Activated T-helper 1 cell treated with anti-CD3 and anti-CD28 coated beads, Interleukin-12 subunit alpha, Interleukin-12 subunit beta, Interleukin-2, Interleukin-4 antibody, amounts not matched to agents 30 ng/mL and 10 ng/mL and 1 ng/mL, durations not matched to agents 14 hours and 24 hours and 36 hours (primary cell): Measurements from ENCODE around the gene PRPF31. TPM values are rescaled to one million over a fixed set of nuclear protein-coding genes. Genes with fewer than 3 reads are reported as not detected.
"Not testable (repeated sequence)": the region's sequence is repeated elsewhere in the genome, so short reads cannot be mapped to it uniquely, and the experiment has no call there.

Experiments used
- DNase-seq: peaks from one replicate; pipeline ENCODE4 v3.0.0; 2021; ENCODE audit warnings: low spot score
- H3K27ac Mint-ChIP-seq: one replicate; pipeline ENCODE4 v1.8.0; 2021; ENCODE audit warnings: mild to moderate bottlenecking, mixed read lengths
- H3K27me3 Mint-ChIP-seq: one replicate; pipeline ENCODE4 v1.8.0; 2022; ENCODE audit warnings: mild to moderate bottlenecking, moderate library complexity, mixed read lengths; ENCODE audit not compliant: insufficient read depth
- H3K36me3 Mint-ChIP-seq: one replicate; pipeline ENCODE4 v1.8.0; 2021; ENCODE audit warnings: low read depth, mixed read lengths
- H3K4me1 Mint-ChIP-seq: one replicate; pipeline ENCODE4 v1.8.0; 2021; ENCODE audit warnings: low read depth, mixed read lengths
- H3K4me3 Mint-ChIP-seq: one replicate; pipeline ENCODE4 v1.8.0; 2021; ENCODE audit warnings: mild to moderate bottlenecking, moderate library complexity, mixed read lengths
- H3K9me3 Mint-ChIP-seq: one replicate; pipeline ENCODE4 v1.8.0; 2021; ENCODE audit warnings: mixed read lengths
- intact Hi-C: fragments of 100-400 bp; cut with micrococcal nuclease; formaldehyde crosslinking; loops from one replicate; pipeline ENCODE4 v1.15.1; 2024
- total RNA-seq: library from RNA; stranded (reverse); gene quantifications from 2 replicates; pipeline ENCODE4 v1.2.3, GENCODE V29; 2022

The PRPF31 gene
- total RNA-seq, 1 donor from 2014 or later = 110 TPM

DNA sequence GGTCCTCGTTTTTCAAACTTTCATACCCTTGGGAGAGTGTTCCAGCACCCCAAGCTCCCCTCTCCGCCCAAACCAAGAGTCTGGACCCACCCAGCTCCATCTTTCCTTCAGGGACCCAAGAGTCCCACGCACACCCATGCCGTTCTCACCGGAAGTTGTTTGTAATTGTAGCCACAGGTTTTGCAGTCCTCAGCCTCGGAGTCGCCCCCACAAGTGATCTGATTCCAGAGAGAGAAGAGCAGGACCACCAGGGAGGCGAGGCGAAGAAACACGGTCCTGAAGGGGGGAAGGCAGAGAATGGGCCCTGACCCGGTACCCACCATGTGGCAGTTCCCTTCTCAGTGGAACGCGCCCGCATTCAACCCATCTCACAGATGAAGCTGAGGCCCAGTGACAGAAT lies 47.3 kb downstream of the PRPF31 start:
- intact Hi-C loops = loop anchor here (1.0 to 10.0 kb wide), 5 partner anchors 37 to 922 kb away; partner anchors contain the start of genes LENG8, MYADM and RPS9
- DNase-seq = no peak
- Mint-ChIP-seq H3K9me3 (no peaks in the 10 kb centered on the region), H3K36me3 (peaks cover 7% of the 10 kb centered on the region), H3K27me3 (peaks cover 6% of the 10 kb centered on the region), H3K4me1 (peaks cover 52% of the 10 kb centered on the region), H3K4me3 (peak overlapping the region; percentile 92), H3K27ac (peak overlapping the region; percentile 45)

DNA sequence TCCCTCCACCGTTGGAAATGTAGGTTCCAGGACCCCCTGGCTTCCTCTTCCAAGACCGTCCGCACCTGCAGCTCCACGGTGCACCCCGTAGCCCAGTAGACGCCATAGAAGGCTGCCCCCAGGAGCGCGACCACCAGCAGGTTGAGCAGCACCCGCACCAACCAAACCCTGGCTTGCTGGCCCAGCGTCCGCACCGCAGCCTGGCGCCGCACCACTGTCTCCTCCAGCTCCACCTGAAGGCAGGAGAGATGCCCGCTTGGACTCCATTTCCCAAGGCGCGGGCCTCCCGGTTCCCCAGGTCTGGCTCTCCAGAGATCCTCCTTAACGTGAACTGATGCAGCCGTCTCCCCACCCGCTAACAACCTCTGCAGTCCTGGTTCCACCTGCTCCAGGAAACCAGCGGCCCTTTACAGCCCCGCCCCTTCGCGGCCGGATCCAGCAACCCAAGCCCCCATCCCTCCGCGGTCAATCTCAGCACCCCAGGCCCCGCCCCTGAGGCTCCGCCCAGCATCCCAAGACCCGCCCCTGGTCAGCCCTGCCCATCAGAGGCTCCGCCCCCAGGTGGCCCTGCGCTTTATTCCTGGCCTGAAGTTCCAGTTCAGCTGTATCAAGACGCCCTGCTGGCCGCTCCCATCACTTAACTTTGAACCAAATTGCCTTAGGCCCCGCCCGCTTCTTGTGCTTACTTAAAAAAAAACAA lies 49.0 kb downstream of the PRPF31 start:
- intact Hi-C loops = loop anchor here (5.0 to 10.0 kb wide), 2 partner anchors 297 to 920 kb away; partner anchors contain the start of gene MYADM
- Mint-ChIP-seq H3K27me3 (peaks cover 5% of the 10 kb centered on the region), H3K27ac (no peak overlapping the region), H3K36me3 (peaks cover 2% of the 10 kb centered on the region), H3K4me1 (peaks cover 44% of the 10 kb centered on the region), H3K9me3 (no peaks in the 10 kb centered on the region), H3K4me3 (peak overlapping the region; percentile 68)
- DNase-seq = peak; percentile 79

DNA sequence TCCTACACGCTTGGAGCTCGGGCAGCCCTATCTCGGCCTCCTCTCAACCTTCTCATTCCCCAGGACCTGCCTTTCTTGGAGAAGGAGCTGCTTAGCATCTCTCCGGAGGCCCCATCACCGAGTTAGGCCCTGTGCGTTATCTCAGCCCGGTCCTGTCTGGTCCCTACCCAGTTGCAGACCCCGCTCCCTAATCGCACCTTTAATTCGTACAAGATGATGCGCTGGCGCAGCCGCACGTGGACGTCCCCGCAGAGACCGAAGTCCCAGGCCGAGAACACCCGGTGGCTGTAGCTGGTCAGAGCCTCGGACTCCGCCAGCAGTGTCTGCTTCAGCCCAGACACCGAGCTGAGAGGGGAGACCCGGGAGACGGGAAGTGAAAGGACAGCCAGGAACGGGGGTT lies 49.7 kb downstream of the PRPF31 start:
- Mint-ChIP-seq H3K9me3 (no peaks in the 10 kb centered on the region), H3K36me3 (peaks cover 1% of the 10 kb centered on the region)
- DNase-seq = no peak

DNA sequence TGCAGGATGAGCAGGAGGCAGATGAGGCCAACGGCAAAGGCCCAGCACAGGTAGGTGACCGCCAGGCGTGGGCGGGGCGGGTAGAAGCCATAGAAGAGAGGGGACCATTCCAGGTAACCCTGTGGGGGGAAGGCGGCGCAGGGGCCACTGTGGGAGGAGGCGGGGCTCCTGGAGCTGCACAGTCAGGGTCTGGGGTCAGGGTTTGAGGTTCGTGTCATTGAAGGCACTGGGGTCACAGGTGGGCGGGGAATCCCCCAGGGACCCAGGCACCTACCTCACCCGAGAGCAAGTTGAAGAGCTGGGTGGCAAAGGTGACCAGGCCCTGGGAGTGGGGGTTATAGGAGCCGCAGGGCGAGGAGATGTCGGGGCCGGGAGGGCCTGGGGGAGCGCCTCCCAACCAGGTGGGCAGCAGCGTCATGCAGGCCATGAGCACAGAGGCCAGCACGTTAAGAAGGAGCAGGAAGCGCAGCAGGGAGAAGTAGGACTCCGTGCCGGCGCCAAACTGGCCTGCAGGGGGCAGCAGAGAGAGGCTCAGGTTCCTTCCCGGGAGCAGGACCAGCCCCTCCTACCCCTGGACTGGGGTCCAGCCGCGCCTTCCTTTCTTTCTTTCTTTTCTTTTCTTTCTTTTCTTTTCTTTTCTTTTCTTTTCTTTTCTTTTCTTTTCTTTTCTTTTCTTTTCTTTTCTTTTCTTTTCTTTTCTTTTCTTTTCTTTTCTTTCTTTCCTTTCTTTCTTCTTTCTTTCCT lies 52.8 kb downstream of the PRPF31 start:
- Mint-ChIP-seq H3K4me1 (peaks cover 15% of the 10 kb centered on the region), H3K4me3 (no peak overlapping the region), H3K36me3 (no peaks in the 10 kb centered on the region), H3K27ac (no peak overlapping the region), H3K27me3 (peaks cover 2% of the 10 kb centered on the region), H3K9me3 (no peaks in the 10 kb centered on the region)
- peak; percentile 81 for DNase-seq
- intact Hi-C loops = loop anchor here (1.0 to 10.0 kb wide), 4 partner anchors 22 to 916 kb away; no protein-coding TSS in a partner anchor

More for the DNA sequence above, 49.7 kb downstream of the PRPF31 start:
- H3K27me3 Mint-ChIP-seq = peaks cover 4% of the 10 kb centered on the region
- peaks cover 37% of the 10 kb centered on the region for H3K4me1 Mint-ChIP-seq
- H3K27ac Mint-ChIP-seq = no peak overlapping the region
- intact Hi-C loops = loop anchor here (10.0 kb wide), 1 partner anchor 920 kb away; no protein-coding TSS in a partner anchor
- H3K4me3 Mint-ChIP-seq = no peak overlapping the region

DNA sequence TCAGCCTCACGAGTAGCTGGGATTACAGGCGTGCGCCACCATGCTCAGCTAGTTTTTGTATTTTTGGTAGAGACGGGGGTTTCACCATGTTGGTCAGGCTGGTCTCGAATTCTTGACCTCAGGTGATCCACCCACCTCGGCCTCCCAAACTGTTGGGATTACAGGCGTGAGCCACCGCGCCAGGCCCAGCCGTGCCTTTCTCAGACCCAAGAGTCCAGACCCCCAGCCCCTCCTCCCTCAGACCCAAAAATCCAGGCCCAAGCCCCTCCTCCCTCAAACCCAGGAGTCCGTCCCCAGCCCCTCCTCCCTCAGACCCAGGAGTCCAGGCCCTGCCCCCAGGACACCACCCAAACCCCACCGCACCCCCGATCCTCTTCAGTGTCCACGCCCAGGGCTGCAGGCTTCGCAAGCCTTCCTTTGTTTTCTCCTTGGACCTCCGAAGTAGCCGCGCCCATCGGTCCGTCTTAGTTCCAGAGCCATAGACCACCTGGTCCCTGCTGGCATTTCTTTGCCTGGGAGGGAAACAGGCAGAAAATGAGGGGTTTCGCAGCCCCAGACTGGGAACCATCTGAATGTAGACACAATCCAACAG lies 53.7 kb downstream of the PRPF31 start:
- no peaks in the 10 kb centered on the region for H3K9me3 Mint-ChIP-seq
- intact Hi-C loops = loop anchor here (10.0 kb wide), 1 partner anchor 916 kb away; no protein-coding TSS in a partner anchor
- DNase-seq = no peak
- peaks cover 11% of the 10 kb centered on the region for H3K4me1 Mint-ChIP-seq
- H3K27me3 Mint-ChIP-seq = peaks cover 2% of the 10 kb centered on the region
- no peak overlapping the region for H3K27ac Mint-ChIP-seq
- no peak overlapping the region for H3K4me3 Mint-ChIP-seq
- H3K36me3 Mint-ChIP-seq = no peaks in the 10 kb centered on the region

DNA sequence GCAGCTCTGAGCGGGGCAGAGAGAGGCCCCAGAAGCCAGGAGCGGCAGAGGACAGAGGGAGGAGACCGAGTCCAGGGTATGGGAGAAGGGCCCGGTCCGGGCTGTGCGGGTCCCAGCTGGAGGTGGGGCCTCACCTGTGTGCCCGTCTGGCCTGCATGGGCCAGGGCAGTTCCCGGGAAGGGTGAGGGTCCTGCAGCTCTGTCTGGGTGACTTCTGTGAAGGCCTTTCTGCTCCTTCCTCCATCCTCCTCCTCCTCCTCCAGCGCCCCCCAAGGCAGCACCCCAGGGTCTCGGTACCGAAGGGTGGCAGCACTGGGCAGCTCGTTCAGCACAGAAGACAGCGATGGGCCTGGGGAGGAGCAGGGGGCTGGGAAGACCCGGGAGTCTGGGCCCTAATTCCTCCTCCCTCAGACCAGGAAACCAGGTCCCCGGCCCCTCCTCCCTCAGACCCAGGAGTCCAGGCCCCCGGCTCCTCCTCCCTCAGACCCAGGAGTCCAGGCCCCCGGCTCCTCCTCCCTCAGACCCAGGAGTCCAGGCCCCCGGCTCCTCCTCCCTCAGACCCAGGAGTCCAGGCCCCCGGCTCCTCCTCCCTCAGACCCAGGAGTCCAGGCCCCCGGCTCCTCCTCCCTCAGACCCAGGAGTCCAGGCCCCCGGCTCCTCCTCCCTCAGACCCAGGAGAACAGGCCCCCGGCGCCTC lies 56.3 kb downstream of the PRPF31 start:
- H3K27ac Mint-ChIP-seq, H3K9me3 Mint-ChIP-seq, H3K4me3 Mint-ChIP-seq, H3K4me1 Mint-ChIP-seq, H3K27me3 Mint-ChIP-seq, DNase-seq, H3K36me3 Mint-ChIP-seq, intact Hi-C loops: not testable (repeated sequence)

DNA sequence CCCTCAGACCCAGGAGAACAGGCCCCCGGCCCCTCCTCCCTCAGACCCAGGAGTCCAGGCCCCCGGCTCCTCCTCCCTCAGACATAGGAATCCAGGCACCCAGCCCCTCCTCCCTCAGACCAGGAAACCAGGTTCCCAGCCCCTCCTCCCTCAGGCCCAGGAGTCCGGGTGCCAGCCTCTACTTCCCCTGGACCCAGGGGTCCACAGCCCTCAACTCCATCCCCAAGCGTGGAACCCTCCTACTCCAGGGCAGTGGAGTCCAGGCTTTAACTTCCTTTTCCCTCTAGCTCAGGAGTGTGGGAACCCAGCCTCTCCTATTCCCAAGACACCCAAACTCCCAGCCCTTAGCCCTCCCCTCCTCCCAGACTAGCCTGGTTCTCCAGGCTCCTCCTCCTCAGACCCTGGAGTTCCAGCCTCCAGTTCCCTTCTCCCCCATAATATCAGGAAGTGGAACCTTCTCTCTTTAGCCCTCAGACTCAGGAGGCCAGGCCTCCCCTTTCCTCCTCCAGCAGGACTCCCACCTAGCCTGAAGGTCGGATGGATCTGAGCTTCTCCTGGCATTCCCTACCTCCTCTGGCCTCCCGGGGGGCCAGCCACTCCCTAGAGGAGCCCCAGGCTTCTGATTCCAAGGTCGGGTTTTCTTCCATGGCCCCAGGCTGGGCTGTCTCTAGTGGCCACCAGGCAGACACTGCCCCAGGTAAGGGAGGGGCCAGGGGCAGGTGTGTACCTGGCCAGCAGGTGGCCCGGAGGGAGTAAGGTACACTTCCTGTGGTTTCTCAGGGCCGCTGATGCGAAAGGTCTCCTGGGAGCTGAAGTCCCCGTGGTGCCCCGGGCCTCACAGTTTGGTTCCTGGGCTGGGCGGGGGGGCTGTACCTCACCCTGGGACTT lies 57.2 kb downstream of the PRPF31 start, which contains the start of gene TMC4:
TSS of gene TMC4 (minus strand) at position 690 of the 888 bp plus-strand sequence. CDS start at position 647, 43 bp downstream.
- H3K9me3 Mint-ChIP-seq = no peaks in the 10 kb centered on the region
- no peak within 1 kb of the TSS for H3K27ac Mint-ChIP-seq
- intact Hi-C loops = no loop called here

DNA sequence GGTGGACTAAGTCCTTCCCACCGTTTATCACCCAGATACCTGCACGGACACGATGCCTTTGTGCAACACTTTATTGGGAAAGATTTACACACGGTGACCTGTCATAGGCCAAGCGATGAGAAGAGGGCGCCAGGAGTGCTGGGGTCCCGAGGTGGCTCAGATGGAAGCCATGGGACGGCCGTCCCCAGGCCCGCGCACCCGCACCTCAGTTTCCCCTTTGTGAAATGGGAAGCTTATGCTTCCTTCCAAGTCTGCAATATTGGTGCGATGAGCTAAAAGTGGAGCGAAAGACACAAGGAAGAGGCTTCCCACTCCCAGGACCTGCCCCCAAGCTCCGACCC lies 57.8 kb downstream of the PRPF31 start:
- Mint-ChIP-seq H3K4me1 (peaks cover under 1% of the 10 kb centered on the region), H3K4me3 (no peak overlapping the region), H3K27ac (no peak overlapping the region), H3K36me3 (peaks cover 8% of the 10 kb centered on the region), H3K27me3 (peaks cover 2% of the 10 kb centered on the region), H3K9me3 (no peaks in the 10 kb centered on the region)
- DNase-seq = no peak
- intact Hi-C loops = no loop called here

More for the DNA sequence above, 57.2 kb downstream of the PRPF31 start, which contains the start of gene TMC4:
- peaks cover 2% of the 10 kb centered on the region for H3K27me3 Mint-ChIP-seq
- DNase-seq = no peak
- H3K4me1 Mint-ChIP-seq = peaks cover 5% of the 10 kb centered on the region
- H3K36me3 Mint-ChIP-seq = peaks cover 4% of the 10 kb centered on the region
- no peak within 1 kb of the TSS for H3K4me3 Mint-ChIP-seq

DNA sequence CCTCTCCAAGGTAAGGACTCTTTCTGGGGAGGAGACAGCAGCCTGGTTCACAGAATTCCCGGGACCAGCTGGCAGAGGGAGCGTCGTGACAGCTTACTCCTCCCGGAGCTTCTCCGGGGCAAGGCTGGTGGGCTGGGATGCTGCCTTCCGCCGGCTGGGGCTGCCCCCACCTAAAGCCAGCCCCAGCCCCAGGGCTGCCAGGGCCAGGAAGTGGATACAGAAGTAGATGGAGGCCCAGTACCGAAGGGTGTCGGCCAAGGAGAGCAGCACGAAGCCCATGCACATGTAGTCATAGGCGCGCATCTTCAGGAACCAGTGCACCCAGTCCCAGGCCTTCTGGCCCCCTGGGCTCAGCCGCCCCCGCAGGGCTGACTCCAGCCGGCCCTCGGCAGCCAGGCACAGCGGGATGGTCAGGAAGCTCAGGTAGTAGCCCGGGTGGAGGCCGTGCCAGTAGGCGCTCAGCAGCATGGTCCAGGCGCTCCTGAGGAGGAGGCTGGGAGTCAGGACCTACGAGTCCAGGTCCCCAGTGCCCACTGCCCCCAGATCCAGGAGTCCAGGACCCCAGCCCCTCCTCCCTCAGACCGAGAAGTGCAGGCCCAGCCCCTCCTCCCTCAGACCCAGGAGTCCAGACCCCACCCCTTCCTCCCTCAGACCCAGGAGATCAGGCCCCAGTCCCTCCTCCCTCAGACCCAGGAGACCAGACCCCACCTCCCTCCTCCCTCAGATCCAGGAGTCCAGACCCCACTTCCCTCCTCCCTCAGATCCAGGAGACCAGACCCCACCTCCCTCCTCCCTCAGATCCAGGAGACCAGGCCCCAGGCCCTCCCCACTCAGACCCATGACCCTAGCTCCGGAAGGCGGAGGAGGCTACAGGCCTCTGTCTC lies 58.6 kb downstream of the PRPF31 start:
- no peak for DNase-seq
- H3K36me3 Mint-ChIP-seq = peaks cover 13% of the 10 kb centered on the region
- H3K4me1 Mint-ChIP-seq = no peaks in the 10 kb centered on the region
- H3K27ac Mint-ChIP-seq = no peak overlapping the region
- peaks cover 2% of the 10 kb centered on the region for H3K27me3 Mint-ChIP-seq
- H3K9me3 Mint-ChIP-seq = no peaks in the 10 kb centered on the region
- intact Hi-C loops = no loop called here
- no peak overlapping the region for H3K4me3 Mint-ChIP-seq

DNA sequence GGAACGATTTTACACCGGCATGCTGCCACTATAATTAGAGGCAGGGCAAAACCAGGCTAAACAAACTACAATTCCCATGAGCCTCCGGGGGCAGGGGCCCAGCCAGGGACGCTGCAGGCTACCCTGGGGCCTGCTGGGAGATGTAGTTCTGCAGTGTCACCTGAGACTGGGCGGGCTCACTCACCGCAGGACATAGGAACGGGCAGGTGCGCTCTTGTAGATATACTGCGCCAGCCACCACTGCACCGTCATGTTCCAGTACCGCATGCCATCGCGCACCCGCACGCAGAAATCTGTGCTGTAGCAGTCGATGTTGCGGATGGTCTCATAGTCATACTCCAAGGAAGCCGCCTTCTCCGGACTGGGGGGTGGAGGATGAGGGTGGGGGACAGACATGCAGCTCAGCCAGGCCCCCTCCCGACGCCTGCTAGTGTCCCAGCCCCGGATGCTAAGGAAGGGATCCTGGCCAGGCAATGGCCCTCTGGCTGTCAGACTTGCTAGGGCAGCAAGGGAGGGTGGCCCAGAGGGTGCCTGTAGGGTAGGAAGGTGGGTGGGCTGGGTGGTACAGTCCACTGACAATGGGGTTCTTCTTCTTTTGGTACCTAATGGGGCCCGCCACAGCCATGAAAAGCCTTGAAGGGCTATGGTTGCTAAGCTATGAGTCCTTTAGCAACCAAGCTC lies 63.2 kb downstream of the PRPF31 start:
- Mint-ChIP-seq H3K27me3 (peaks cover 2% of the 10 kb centered on the region), H3K36me3 (peaks cover 25% of the 10 kb centered on the region), H3K27ac (no peak overlapping the region), H3K4me1 (no peaks in the 10 kb centered on the region), H3K4me3 (no peak overlapping the region), H3K9me3 (no peaks in the 10 kb centered on the region)
- intact Hi-C loops = no loop called here
- DNase-seq = no peak
